Lung microvascular endothelial cell (primary cell): Measurements from ENCODE around the gene HFM1. TPM values are rescaled to one million over a fixed set of nuclear protein-coding genes. Genes with fewer than 3 reads are reported as not detected.
"Not testable (repeated sequence)": the region's sequence is repeated elsewhere in the genome, so short reads cannot be mapped to it uniquely, and the experiment has no call there.

Experiments
- DNase-seq, 2 donors: peaks; one replicate each; pipeline versions ENCODE4 v3.0.0 to v3.0.0-alpha.2; 2010; ENCODE audit warnings: low read depth in 2 of 2
- total RNA-seq: library from RNA; depleted of rRNA; stranded (reverse); fragments of >200 nt; gene quantifications from 2 replicates; pipeline ENCODE4 v1.2.1, GENCODE V29; 2014

Gene HFM1
- total RNA-seq, 1 donor from 2014 or later, result 0.20 TPM

GRCh38 chr1:91374086-91374485 lies 30.6 kb downstream of the HFM1 start:
- DNase-seq, result no peak

GRCh38 chr1:91372230-91372629 lies 32.4 kb downstream of the HFM1 start:
- not testable (repeated sequence) for DNase-seq

DNA sequence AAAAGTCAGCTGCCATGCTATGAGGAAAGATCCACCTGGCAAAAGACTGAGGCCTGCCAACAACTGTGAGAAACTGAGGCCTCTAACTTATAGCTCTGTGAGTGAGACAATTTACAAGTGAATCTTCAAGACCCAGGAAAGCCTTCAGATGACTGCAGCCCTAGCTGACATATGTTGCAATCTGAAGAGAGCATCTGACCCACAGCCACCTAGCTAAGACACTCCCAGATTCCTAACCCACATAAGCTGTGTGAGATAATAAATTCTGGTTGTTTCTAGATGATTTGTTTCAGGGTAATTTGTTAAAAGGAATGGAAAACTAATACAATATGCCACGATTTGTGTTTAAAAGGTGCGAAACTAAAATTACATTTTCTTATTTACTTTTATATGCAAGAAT lies 55.1 kb downstream of the HFM1 start:
- no peak for DNase-seq

GRCh38 chr1:91346824-91347223 lies 57.8 kb downstream of the HFM1 start:
- no peak for DNase-seq

- no peak for DNase-seq
Observed at GRCh38 chr1:91345395-91346005, 59.1 kb downstream of the HFM1 start.

DNA sequence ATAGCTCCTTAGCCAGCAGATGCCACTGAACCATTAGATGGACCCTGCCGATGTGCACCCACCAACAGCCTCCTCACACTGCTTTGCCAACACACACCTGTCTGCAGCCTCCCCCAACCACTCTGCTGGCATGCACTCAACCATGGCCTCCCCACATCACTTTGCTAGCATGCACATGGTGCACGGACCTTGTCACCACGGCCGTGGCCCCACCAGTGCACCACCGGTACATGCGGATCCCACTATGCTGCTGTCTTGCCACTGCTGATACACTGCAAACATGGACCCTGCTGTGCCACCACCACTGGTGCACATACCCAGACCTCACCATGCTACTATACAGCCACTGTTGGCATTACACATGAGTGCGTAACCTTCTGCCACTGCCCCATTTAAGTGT lies 66.1 kb downstream of the HFM1 start:
- DNase-seq, result no peak

DNA sequence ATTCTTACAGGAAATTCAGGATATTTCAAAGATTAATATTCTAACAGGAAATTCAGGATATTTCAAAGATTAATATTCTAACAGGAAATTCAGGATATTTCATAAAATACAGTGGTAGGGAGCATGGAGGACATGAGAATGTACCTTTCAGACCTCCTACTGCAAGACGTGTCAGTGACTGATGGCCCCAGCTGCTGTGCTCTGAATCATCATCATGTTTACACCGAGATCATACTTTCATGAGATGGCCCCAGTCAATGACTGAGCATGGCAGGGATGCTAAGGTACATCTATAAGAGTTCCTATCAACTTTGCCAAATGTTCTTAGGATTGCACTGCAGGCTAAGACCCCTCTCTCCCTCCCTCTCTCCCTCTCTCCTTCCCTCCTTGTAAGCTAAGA lies 69.0 kb downstream of the HFM1 start:
- no peak for DNase-seq

- DNase-seq, result no peak
Observed at GRCh38 chr1:91334856-91335255, 69.8 kb downstream of the HFM1 start.

GRCh38 chr1:91325456-91325855 lies 79.2 kb downstream of the HFM1 start:
- no peak for DNase-seq

GRCh38 chr1:91314643-91315042 lies 90.0 kb downstream of the HFM1 start:
- DNase-seq, result no peak

DNA sequence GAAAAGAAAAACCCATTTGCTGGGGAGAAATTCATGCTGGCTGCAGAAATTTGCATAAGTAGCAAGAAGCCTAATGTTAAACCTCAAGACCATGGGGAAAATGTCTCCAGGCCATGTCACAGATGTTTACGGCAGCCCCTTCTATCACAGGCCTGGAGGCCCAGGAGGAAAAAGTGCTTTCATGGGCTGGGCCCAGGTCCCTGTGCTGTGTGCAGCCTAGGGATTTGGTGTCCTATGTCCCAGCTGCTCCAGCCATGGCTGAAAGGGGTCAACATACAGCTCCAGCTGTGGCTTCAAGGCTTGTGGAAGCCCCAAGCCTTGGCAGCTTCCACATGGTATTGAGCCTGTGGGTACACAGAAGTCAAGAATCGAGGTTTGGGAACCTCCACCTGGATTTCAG lies 93.0 kb downstream of the HFM1 start:
- DNase-seq, result no peak

GRCh38 chr1:91308544-91308943 lies 96.1 kb downstream of the HFM1 start:
- no peak for DNase-seq

DNA sequence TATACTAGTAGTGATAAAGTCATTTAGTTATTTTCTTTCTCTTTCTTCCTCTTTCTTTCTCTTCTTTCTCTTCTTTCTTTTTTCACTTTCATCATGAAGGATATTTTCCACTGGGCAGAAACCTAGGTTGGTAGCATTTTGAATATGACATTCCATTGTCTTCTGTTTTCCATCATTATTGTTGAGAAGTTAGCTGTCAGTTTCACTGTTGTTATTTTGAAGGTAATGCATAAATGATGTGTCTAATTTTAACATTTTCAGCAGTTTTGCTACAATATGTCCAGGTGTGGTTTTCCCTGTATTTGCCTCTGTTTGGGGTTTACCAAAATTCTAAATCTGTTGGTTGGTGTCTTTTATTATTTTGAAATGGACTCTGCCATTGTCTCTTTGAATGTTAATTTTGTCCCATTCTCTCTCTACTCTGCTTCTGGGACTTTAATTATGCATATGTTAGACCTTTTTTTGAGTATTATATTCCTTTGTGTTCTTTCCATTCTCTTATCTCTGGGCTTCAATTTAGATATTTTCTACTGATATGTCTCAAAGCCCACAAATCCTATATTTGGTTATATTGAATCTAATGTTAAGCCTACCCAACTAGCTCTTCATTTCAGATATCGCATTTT lies 96.7 kb downstream of the HFM1 start:
- no peak for DNase-seq

- no peak for DNase-seq
Observed at GRCh38 chr1:91303165-91303564, 101.5 kb downstream of the HFM1 start.

- DNase-seq, result not testable (repeated sequence)
Observed at GRCh38 chr1:91288843-91289553, 115.6 kb downstream of the HFM1 start.

DNA sequence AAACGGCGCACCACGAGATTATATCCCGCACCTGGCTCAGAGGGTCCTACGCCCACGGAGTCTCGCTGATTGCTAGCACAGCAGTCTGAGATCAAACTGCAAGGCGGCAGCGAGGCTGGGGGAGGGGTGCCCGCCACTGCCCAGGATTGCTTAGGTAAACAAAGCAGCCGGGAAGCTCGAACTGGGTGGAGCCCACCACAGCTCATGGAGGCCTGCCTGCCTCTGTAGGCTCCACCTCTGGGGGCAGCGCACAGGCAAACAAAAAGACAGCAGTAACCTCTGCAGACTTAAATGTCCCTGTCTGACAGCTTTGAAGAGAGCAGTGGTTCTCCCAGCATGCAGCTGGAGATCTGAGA lies 117.7 kb downstream of the HFM1 start:
- DNase-seq, result not testable (repeated sequence)

GRCh38 chr1:91286259-91286961 lies 118.2 kb downstream of the HFM1 start:
- not testable (repeated sequence) for DNase-seq

- DNase-seq, result no peak
Observed at GRCh38 chr1:91283421-91283726, 121.3 kb downstream of the HFM1 start.

DNA sequence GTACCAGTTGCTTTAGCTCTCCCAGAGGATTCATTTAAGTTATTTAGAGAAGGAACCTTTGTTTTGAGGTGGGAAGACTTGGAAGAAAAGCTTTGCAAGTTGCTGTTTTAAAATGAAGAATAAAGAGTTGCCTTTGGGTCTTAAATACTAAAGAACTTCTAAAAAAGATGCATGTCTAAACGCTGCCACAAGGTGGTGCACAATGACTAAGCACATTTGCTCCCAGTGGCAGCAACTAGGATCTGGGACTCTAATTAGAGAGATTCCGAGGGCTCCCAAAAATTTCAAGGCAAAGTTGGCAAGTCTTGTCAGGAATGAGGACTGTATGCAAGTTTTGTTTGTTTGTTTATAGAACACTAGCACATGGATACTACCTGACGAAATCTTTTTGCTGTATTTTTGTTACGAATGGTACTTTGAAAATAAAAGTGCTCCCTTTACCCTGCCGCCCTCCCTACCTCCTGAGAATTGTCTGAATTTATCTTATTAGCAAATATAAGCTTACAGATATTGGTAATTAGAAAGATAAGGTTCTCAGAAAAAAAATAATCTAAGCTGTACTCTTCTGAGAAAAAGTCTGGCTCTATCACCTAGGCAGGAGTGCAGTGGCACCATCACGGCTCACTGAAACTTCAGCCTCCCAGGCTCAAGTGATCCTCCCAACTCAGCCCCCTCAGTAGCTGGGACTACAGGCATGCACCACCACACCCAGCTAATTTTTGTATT lies 121.8 kb downstream of the HFM1 start:
- DNase-seq, result peak; percentile 78 to 82

GRCh38 chr1:91281782-91282181 lies 122.9 kb downstream of the HFM1 start:
- DNase-seq, result no peak

- DNase-seq, result peak; percentile 26 to 31
Observed at GRCh38 chr1:91278754-91279153, 125.9 kb downstream of the HFM1 start.

GRCh38 chr1:91273875-91274274 lies 130.8 kb downstream of the HFM1 start:
- peak; percentile 8 to 56 for DNase-seq
